BE2C (cell line): ENCODE data around the gene MYO1G.
"Not testable (repeated sequence)": the region's sequence is repeated elsewhere in the genome, so short reads cannot be mapped to it uniquely, and the experiment has no call there.

Experiments used
- DNase-seq: peaks from one replicate; pipeline ENCODE4 v3.0.0-alpha.2; 2020
- H3K27me3 ChIP-seq: fragments of 250-450 bp; sonication (Bioruptor Pico); 2 replicates; pipeline ENCODE4 v1.5.1; 2020; ENCODE audit warnings: mild to moderate bottlenecking
- H3K36me3 ChIP-seq: fragments of 250-450 bp; sonication (Bioruptor Pico); 2 replicates; pipeline ENCODE4 v1.5.1; 2020; ENCODE audit warnings: mild to moderate bottlenecking
- H3K4me1 ChIP-seq: fragments of 250-450 bp; sonication (Bioruptor Pico); 2 replicates; pipeline ENCODE4 v1.5.1; 2020
- H3K4me3 ChIP-seq: 2 replicates; pipeline ENCODE4 v1.5.1; 2011; ENCODE audit warnings: low read depth, low read length
- H3K9me3 ChIP-seq: fragments of 250-450 bp; sonication (Bioruptor Pico); 2 replicates; pipeline ENCODE4 v1.5.1; 2020
- TF ChIP-seq, protein P1 (sequence below): IDR thresholded peaks from 2 replicates; pipeline ENCODE4 v1.5.1; 2012; ENCODE audit warnings: mild to moderate bottlenecking, low read depth, low read length

The MYO1G gene

GRCh38 chr7:44944821-44945220 is 34.0 kb downstream of the MYO1G start:
- no peak for DNase-seq
- TF ChIP-seq, protein P1, sequence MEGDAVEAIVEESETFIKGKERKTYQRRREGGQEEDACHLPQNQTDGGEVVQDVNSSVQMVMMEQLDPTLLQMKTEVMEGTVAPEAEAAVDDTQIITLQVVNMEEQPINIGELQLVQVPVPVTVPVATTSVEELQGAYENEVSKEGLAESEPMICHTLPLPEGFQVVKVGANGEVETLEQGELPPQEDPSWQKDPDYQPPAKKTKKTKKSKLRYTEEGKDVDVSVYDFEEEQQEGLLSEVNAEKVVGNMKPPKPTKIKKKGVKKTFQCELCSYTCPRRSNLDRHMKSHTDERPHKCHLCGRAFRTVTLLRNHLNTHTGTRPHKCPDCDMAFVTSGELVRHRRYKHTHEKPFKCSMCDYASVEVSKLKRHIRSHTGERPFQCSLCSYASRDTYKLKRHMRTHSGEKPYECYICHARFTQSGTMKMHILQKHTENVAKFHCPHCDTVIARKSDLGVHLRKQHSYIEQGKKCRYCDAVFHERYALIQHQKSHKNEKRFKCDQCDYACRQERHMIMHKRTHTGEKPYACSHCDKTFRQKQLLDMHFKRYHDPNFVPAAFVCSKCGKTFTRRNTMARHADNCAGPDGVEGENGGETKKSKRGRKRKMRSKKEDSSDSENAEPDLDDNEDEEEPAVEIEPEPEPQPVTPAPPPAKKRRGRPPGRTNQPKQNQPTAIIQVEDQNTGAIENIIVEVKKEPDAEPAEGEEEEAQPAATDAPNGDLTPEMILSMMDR = no peak
- no peaks in the 10 kb centered on the region for H3K4me1 ChIP-seq
- H3K9me3 ChIP-seq = no peaks in the 10 kb centered on the region
- H3K27me3 ChIP-seq = peaks cover 22% of the 10 kb centered on the region
- H3K36me3 ChIP-seq = no peaks in the 10 kb centered on the region
- no peak overlapping the region for H3K4me3 ChIP-seq

DNA sequence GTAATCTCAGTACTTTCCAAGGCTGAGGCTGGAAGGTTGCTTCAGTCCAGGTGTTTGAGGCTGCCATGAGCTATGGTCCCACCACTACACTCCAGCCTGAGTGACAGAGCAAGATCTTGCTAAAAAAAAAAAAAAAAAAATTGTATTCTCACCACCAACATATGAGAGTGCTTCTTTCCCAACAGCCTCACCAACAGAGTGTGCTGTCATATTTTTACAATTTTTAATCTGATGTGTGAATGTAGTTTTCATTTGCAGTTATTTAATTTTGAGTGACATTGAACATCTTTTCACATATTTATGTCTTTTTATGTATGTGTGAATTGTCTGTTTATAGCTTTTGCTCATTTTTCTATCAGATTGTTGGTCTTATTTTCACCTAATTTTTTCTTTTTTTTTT is 35.2 kb downstream of the MYO1G start:
- Histone ChIP-seq H3K36me3 (no peaks in the 10 kb centered on the region), H3K4me3 (no peak overlapping the region), H3K27me3 (peaks cover 22% of the 10 kb centered on the region), H3K4me1 (no peaks in the 10 kb centered on the region), H3K9me3 (no peaks in the 10 kb centered on the region)
- DNase-seq = no peak
- TF ChIP-seq, protein P1 = no peak

- no peaks in the 10 kb centered on the region for H3K36me3 ChIP-seq
- H3K9me3 ChIP-seq = no peaks in the 10 kb centered on the region
- no peaks in the 10 kb centered on the region for H3K4me1 ChIP-seq
- no peak for DNase-seq
- peaks cover 17% of the 10 kb centered on the region for H3K27me3 ChIP-seq
- TF ChIP-seq, protein P1 = no peak
- H3K4me3 ChIP-seq = no peak overlapping the region
Measured at GRCh38 chr7:44937426-44937825, 41.4 kb downstream of the MYO1G start.

GRCh38 chr7:44936322-44936721 is 42.5 kb downstream of the MYO1G start:
- Histone ChIP-seq H3K27me3 (peaks cover 14% of the 10 kb centered on the region), H3K9me3 (no peaks in the 10 kb centered on the region), H3K36me3 (no peaks in the 10 kb centered on the region), H3K4me3 (no peak overlapping the region), H3K4me1 (no peaks in the 10 kb centered on the region)
- DNase-seq = no peak
- TF ChIP-seq, protein P1 = no peak

DNA sequence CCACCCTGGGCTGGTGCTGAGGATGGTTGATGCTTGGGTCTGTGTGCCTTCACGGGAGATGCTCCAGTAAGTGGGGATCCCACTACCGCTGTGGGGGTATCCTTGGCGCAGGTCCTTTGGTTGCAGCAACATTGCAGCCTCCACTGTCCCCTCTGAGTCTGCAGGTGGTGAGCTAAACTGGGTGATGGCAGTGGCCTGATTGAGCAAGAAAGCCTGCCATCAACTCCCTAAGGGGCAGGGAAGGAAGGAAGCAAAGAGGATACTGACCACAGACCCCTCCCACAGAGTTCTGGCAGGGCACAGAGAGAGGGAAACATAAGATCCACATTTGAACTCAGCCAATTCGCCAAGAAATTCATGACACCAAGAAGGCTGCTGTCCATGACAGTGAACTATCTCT is 43.2 kb downstream of the MYO1G start:
- no peaks in the 10 kb centered on the region for H3K4me1 ChIP-seq
- no peaks in the 10 kb centered on the region for H3K9me3 ChIP-seq
- TF ChIP-seq, protein P1 = no peak
- DNase-seq = no peak
- no peaks in the 10 kb centered on the region for H3K36me3 ChIP-seq
- H3K4me3 ChIP-seq = no peak overlapping the region
- peaks cover 9% of the 10 kb centered on the region for H3K27me3 ChIP-seq

DNA sequence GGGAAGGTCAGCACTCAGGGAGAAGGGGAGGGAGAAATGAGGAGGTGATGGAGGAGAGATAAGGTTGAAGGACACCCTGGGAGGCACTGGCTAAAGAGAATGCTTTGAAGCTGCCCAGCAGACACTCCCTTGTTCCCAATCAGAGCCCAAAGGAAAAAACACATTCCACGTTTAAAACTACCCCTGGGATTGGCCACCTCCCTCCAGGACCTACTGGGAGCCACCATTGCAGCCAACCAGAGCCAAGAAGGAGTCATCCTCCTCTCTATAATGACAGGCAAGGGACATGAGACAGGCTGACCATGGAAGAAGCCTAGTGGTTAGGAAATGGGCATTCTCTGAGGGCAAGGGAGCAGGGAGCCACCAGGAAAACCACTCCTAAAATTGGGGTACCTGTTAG is 43.8 kb downstream of the MYO1G start:
- no peaks in the 10 kb centered on the region for H3K4me1 ChIP-seq
- H3K27me3 ChIP-seq = peaks cover 4% of the 10 kb centered on the region; the same call in 1 of the 2 replicates
- H3K36me3 ChIP-seq = no peaks in the 10 kb centered on the region
- no peak overlapping the region for H3K4me3 ChIP-seq
- H3K9me3 ChIP-seq = no peaks in the 10 kb centered on the region
- TF ChIP-seq, protein P1 = no peak
- no peak for DNase-seq

DNA sequence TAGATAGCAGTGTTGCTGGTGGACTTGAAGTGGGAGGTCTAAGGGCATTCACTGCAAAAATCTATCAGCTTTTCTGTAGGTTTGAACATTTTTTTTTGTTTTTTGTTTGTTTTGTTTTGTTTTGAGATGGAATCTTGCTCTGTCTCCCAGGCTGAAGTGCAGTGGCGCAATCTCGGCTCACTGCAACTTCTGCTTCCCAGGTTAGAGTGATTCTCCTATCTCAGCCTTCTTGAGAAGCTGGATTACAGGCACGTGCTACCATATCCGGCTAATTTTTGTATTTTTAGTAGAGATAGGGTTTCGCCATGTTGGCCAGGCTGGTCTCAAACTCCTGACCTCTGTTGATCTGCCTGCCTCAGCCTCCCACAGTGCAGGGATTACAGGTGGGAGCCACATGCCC is 44.3 kb downstream of the MYO1G start:
- H3K9me3 ChIP-seq, H3K4me1 ChIP-seq, H3K36me3 ChIP-seq, H3K4me3 ChIP-seq, H3K27me3 ChIP-seq, DNase-seq: not testable (repeated sequence)
